SK-N-SH treated with all-trans-retinoic acid at 6 μM for 48 hours (cell line): ENCODE measurements around the gene DENND5A.

ENCODE experiments used
- ATAC-seq: fragments of 200-7000 bp; cut with Tn5 transposase; 3 replicates; pipeline ENCODE4 v1.9.1; 2020; ENCODE audit warnings: mild to moderate bottlenecking, moderate library complexity
- ARNTL ChIP-seq: fragments of 450-650 bp; formaldehyde crosslinking; IDR thresholded peaks from 2 replicates; pipeline ENCODE4 v1.5.0; 2020; ENCODE audit warnings: low read depth, mild to moderate bottlenecking, moderate library complexity, borderline replicate concordance
- BACH2 ChIP-seq: fragments of 250-450 bp; sonication (Bioruptor Pico); IDR thresholded peaks from 2 replicates; pipeline ENCODE4 v1.9.0; 2021; ENCODE audit warnings: mild to moderate bottlenecking, borderline replicate concordance
- CSDC2 ChIP-seq: fragments of 250-450 bp; sonication (Bioruptor Pico); IDR thresholded peaks from 2 replicates; pipeline ENCODE4 v1.5.0; 2020; ENCODE audit warnings: mild to moderate bottlenecking, moderate library complexity
- ISL1 ChIP-seq: fragments of 250-450 bp; sonication (Bioruptor Pico); IDR thresholded peaks from 2 replicates; pipeline ENCODE4 v2.1.2; 2022; ENCODE audit warnings: mild to moderate bottlenecking, moderate library complexity
- OSR1 ChIP-seq: fragments of 250-450 bp; sonication (Bioruptor Pico); IDR thresholded peaks from 2 replicates; pipeline ENCODE4 v1.8.0; 2022; ENCODE audit warnings: moderate library complexity, mild to moderate bottlenecking, inconsistent platforms
- PPARA ChIP-seq: fragments of 250-450 bp; sonication (Bioruptor Pico); IDR thresholded peaks from 2 replicates; pipeline ENCODE4 v1.5.0; 2020; ENCODE audit warnings: mild to moderate bottlenecking, borderline replicate concordance
- TCF4 ChIP-seq: fragments of 250-450 bp; sonication (Bioruptor Pico); IDR thresholded peaks from 2 replicates; pipeline ENCODE4 v1.8.0; 2021; ENCODE audit warnings: mild to moderate bottlenecking, moderate library complexity, borderline replicate concordance
- TOX ChIP-seq: fragments of 250-450 bp; sonication (Bioruptor Pico); IDR thresholded peaks from 2 replicates; pipeline ENCODE4 v1.8.0; 2021; ENCODE audit warnings: mild to moderate bottlenecking, moderate library complexity, borderline replicate concordance
- ZC3H10 ChIP-seq: fragments of 250-450 bp; sonication (Bioruptor Pico); IDR thresholded peaks from 2 replicates; pipeline ENCODE4 v1.5.1; 2021; ENCODE audit warnings: mild to moderate bottlenecking, moderate library complexity
- ZFP30 ChIP-seq: fragments of 450-650 bp; formaldehyde crosslinking; IDR thresholded peaks from 2 replicates; pipeline ENCODE4 v1.5.0; 2022; ENCODE audit warnings: mild to moderate bottlenecking, moderate library complexity
- ZNF565 ChIP-seq: fragments of 450-650 bp; formaldehyde crosslinking; conservative IDR thresholded peaks from 2 replicates; pipeline ENCODE4 v1.5.0; 2020; ENCODE audit warnings: low read depth, mild to moderate bottlenecking, moderate library complexity
- TF ChIP-seq, protein P1 (sequence below): fragments of 250-450 bp; sonication (Bioruptor Pico); IDR thresholded peaks from 2 replicates; pipeline ENCODE4 v1.8.0; 2021; ENCODE audit warnings: low read depth, mild to moderate bottlenecking, moderate library complexity, borderline replicate concordance
- TF ChIP-seq, protein P2 (sequence below): fragments of 250-450 bp; sonication (Bioruptor Pico); IDR thresholded peaks from 2 replicates; pipeline ENCODE4 v1.5.1; 2020; ENCODE audit warnings: low read depth, mild to moderate bottlenecking, moderate library complexity
- TF ChIP-seq, protein P3 (sequence below): fragments of 250-450 bp; sonication (Bioruptor Pico); IDR thresholded peaks from 2 replicates; pipeline ENCODE4 v1.5.0; 2020; ENCODE audit warnings: mild to moderate bottlenecking, moderate library complexity
- TF ChIP-seq, protein P4 (sequence below): fragments of 250-450 bp; sonication (Bioruptor Pico); IDR thresholded peaks from 2 replicates; pipeline ENCODE4 v1.5.1; 2021; ENCODE audit warnings: mild to moderate bottlenecking, moderate library complexity

DENND5A gene

DNA sequence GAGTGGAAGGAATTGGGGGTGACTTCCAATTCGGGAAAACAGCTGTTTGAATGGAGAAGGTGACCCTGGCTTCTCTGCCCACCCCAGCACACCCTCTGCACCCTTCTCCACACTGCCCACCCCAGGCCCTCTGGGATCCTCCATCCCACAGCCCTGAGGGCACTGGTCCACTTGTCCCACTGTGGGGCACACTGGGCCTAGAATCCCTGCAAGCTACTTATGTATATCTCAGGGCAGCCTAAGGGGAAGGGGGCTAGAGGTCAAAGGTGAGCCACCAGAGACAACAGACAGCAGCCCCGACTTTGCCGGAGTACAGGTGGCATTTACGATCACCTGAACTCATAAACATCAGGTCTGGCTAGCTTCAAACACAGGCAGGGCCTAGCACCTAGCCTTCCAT lies 173.1 kb downstream of the DENND5A start (continued):
- TF ChIP-seq, protein P1, sequence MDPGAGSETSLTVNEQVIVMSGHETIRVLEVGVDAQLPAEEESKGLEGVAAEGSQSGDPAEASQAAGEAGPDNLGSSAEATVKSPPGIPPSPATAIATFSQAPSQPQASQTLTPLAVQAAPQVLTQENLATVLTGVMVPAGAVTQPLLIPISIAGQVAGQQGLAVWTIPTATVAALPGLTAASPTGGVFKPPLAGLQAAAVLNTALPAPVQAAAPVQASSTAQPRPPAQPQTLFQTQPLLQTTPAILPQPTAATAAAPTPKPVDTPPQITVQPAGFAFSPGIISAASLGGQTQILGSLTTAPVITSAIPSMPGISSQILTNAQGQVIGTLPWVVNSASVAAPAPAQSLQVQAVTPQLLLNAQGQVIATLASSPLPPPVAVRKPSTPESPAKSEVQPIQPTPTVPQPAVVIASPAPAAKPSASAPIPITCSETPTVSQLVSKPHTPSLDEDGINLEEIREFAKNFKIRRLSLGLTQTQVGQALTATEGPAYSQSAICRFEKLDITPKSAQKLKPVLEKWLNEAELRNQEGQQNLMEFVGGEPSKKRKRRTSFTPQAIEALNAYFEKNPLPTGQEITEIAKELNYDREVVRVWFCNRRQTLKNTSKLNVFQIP (CRISPR knock-in tag): no peak
- TF ChIP-seq, protein P2, sequence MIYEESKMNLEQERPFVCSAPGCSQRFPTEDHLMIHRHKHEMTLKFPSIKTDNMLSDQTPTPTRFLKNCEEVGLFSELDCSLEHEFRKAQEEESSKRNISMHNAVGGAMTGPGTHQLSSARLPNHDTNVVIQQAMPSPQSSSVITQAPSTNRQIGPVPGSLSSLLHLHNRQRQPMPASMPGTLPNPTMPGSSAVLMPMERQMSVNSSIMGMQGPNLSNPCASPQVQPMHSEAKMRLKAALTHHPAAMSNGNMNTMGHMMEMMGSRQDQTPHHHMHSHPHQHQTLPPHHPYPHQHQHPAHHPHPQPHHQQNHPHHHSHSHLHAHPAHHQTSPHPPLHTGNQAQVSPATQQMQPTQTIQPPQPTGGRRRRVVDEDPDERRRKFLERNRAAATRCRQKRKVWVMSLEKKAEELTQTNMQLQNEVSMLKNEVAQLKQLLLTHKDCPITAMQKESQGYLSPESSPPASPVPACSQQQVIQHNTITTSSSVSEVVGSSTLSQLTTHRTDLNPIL (CRISPR knock-in tag): no peak
- no peak for TF ChIP-seq CSDC2 (CRISPR knock-in tag)
- no peak for TF ChIP-seq ZNF565

DNA sequence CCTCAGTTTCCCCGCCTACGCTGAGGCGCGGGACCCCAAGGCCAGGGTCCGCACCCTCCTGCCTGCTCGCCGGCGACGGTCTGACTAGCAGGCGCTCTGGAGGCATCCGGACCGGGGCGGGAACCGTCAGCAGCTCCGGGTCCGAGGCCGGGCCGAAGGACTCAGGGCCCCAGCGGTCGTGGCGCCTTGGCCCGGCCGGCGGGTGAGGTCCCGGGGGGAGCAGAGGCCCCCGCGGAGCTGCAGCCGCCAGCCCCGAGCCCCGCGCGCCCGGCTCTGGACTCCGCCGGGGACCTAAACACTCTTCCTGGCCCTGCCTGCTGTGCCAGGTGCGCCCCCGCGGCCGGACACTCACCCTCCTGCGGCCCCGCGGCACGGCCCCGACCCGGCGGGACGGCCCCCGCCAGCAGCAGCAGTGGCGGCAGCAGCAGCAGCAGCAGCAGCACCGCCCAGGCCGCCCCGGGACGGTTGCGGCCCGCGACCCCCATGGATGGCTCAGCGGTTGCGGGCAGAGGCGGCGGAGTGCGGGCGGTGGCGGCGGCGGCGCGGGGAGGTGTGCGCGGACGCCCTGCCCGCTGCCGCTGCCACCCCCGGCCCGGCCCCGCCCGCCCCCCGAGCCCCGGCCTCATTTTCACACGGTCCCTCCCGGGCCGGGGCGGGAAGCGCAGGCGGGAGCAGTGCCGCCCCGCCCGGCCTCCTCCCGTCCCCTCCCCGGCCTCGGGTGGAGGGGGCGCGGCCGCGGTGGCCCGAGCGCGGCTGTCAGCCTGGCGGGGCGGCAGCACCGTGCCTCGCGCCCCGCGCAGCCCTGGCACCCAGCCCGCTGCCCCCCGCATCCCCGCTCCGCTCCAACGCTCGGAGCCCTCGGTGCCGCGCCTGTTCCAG lies 173.9 kb downstream of the DENND5A start, which contains the start of gene SCUBE2:
TSS of gene SCUBE2 (minus strand) at position 556 of the 879 bp plus-strand sequence. CDS start at position 485, 71 bp downstream.
- no peak for TF ChIP-seq PPARA
- TF ChIP-seq, all 23 proteins: peak for 0
- ATAC-seq: peak; percentile 52

DNA sequence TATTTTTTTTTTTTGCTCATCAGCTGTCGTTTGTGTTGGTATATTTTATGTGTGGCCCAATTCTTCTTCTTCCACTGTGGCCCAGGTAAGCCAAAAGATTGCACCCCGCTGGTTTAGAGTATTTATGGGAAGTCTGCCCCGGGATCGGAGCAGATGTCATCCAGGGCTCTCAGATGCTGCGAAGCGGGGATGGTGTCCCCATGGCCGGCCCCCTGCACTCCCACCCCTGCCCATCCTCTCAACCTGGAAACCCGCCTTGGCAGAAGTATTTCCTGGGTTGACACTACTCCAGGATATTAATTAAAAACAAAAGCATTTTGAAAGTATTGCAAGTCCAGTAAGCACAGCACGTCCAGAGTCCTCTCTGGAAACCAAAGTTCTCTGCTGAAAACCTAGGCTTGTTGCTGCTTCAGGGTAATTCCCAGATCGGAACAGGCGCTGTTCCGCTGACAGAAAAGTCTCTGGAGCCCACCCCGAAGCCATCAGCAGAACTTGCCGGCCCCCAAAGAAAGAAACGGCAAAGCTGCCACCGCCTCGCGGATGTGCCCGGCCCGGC lies 174.6 kb downstream of the DENND5A start:
- ATAC-seq: no peak
- TF ChIP-seq ZNF565 (no peak), ISL1 (CRISPR knock-in tag) (no peak), ZFP30 (CRISPR knock-in tag) (no peak), ARNTL (CRISPR knock-in tag) (no peak), OSR1 (CRISPR knock-in tag) (no peak), TCF4 (CRISPR knock-in tag) (no peak), TOX (CRISPR knock-in tag) (no peak), ZC3H10 (CRISPR knock-in tag) (no peak), BACH2 (CRISPR knock-in tag) (no peak), PPARA (no peak), CSDC2 (CRISPR knock-in tag) (no peak)
- TF ChIP-seq, protein P1 (CRISPR knock-in tag): no peak
- TF ChIP-seq, protein P3, sequence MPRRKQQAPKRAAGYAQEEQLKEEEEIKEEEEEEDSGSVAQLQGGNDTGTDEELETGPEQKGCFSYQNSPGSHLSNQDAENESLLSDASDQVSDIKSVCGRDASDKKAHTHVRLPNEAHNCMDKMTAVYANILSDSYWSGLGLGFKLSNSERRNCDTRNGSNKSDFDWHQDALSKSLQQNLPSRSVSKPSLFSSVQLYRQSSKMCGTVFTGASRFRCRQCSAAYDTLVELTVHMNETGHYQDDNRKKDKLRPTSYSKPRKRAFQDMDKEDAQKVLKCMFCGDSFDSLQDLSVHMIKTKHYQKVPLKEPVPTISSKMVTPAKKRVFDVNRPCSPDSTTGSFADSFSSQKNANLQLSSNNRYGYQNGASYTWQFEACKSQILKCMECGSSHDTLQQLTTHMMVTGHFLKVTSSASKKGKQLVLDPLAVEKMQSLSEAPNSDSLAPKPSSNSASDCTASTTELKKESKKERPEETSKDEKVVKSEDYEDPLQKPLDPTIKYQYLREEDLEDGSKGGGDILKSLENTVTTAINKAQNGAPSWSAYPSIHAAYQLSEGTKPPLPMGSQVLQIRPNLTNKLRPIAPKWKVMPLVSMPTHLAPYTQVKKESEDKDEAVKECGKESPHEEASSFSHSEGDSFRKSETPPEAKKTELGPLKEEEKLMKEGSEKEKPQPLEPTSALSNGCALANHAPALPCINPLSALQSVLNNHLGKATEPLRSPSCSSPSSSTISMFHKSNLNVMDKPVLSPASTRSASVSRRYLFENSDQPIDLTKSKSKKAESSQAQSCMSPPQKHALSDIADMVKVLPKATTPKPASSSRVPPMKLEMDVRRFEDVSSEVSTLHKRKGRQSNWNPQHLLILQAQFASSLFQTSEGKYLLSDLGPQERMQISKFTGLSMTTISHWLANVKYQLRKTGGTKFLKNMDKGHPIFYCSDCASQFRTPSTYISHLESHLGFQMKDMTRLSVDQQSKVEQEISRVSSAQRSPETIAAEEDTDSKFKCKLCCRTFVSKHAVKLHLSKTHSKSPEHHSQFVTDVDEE (CRISPR knock-in tag): no peak
- TF ChIP-seq, protein P4, sequence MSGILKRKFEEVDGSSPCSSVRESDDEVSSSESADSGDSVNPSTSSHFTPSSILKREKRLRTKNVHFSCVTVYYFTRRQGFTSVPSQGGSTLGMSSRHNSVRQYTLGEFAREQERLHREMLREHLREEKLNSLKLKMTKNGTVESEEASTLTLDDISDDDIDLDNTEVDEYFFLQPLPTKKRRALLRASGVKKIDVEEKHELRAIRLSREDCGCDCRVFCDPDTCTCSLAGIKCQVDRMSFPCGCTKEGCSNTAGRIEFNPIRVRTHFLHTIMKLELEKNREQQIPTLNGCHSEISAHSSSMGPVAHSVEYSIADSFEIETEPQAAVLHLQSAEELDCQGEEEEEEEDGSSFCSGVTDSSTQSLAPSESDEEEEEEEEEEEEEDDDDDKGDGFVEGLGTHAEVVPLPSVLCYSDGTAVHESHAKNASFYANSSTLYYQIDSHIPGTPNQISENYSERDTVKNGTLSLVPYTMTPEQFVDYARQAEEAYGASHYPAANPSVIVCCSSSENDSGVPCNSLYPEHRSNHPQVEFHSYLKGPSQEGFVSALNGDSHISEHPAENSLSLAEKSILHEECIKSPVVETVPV (CRISPR knock-in tag): no peak
- TF ChIP-seq, protein P2 (CRISPR knock-in tag): no peak
